MM.1S (cell line): Measurements from ENCODE around the gene S100A7.

ENCODE experiments used
- DNase-seq: peaks from one replicate; pipeline ENCODE4 v3.0.0-alpha.2; 2015
- H2AFZ ChIP-seq: fragments of 300-600 bp; sonication (generic); 2 replicates; pipeline ENCODE4 v1.6.0; 2016; ENCODE audit warnings: antibody characterized with exemption, low read length
- H3F3A ChIP-seq: fragments of 300-600 bp; sonication (generic); 2 replicates; pipeline ENCODE4 v1.6.1; 2016; ENCODE audit warnings: mild to moderate bottlenecking, antibody characterized with exemption, low read length, moderate library complexity, mixed read lengths; ENCODE audit not compliant: insufficient read depth
- H3K27ac ChIP-seq: fragments of 300-600 bp; sonication (generic); 2 replicates; pipeline ENCODE4 v1.5.1; 2016; ENCODE audit warnings: mild to moderate bottlenecking, low read length
- H3K27me3 ChIP-seq: fragments of 300-600 bp; sonication (generic); replicated peaks from 2 replicates; pipeline ENCODE4 v1.6.0; 2016; ENCODE audit warnings: low read length; ENCODE audit not compliant: insufficient read depth
- H3K36me3 ChIP-seq: fragments of 300-600 bp; sonication (generic); replicated peaks from 2 replicates; pipeline ENCODE4 v1.6.1; 2016; ENCODE audit warnings: mild to moderate bottlenecking, low read length, mixed read lengths; ENCODE audit not compliant: insufficient read depth
- H3K4me1 ChIP-seq: fragments of 300-600 bp; sonication (generic); 2 replicates; pipeline ENCODE4 v1.6.1; 2016; ENCODE audit warnings: low read length, mixed read lengths
- H3K4me2 ChIP-seq: fragments of 300-600 bp; sonication (generic); 2 replicates; pipeline ENCODE4 v1.6.0; 2016; ENCODE audit warnings: low read depth, low read length
- H3K4me3 ChIP-seq: fragments of 300-600 bp; sonication (generic); 2 replicates; pipeline ENCODE4 v1.5.1; 2016; ENCODE audit warnings: low read length, mixed read lengths
- H3K79me2 ChIP-seq: fragments of 300-600 bp; sonication (generic); 2 replicates; pipeline ENCODE4 v1.6.1; 2016; ENCODE audit warnings: mixed run types, low read length, mixed read lengths
- H3K9ac ChIP-seq: fragments of 300-600 bp; sonication (generic); 2 replicates; pipeline ENCODE4 v1.6.1; 2016; ENCODE audit warnings: low read length, mixed read lengths
- H3K9me2 ChIP-seq: fragments of 300-600 bp; sonication (generic); replicated peaks from 2 replicates; pipeline ENCODE4 v1.6.1; 2016; ENCODE audit warnings: mild to moderate bottlenecking, low read length, mixed read lengths; ENCODE audit not compliant: insufficient read depth
- H3K9me3 ChIP-seq: fragments of 300-600 bp; sonication (generic); replicated peaks from 2 replicates; pipeline ENCODE4 v1.6.1; 2016; ENCODE audit warnings: mild to moderate bottlenecking, low read length, mixed read lengths; ENCODE audit not compliant: insufficient read depth
- H4K20me1 ChIP-seq: fragments of 300-600 bp; sonication (generic); 2 replicates; pipeline ENCODE4 v1.6.1; 2016; ENCODE audit warnings: mild to moderate bottlenecking, low read length, moderate library complexity, mixed read lengths; ENCODE audit not compliant: insufficient read depth
- EZH2 ChIP-seq: fragments of 300-600 bp; sonication (generic); optimal IDR thresholded peaks from 2 replicates; pipeline ENCODE3; 2017; ENCODE audit warnings: low read depth, mild to moderate bottlenecking, antibody characterized with exemption, low read length, mixed read lengths
- EZH2phosphoT487 ChIP-seq: fragments of 300-600 bp; sonication (generic); IDR thresholded peaks from 2 replicates; pipeline ENCODE4 v1.6.1; 2018; ENCODE audit warnings: antibody characterized with exemption, low read length
- TF ChIP-seq, protein P1 (sequence below): fragments of 300-600 bp; sonication (generic); IDR thresholded peaks from 2 replicates; pipeline ENCODE4 v1.5.1; 2016; ENCODE audit warnings: antibody characterized with exemption, low read length, mixed read lengths

Gene S100A7

DNA sequence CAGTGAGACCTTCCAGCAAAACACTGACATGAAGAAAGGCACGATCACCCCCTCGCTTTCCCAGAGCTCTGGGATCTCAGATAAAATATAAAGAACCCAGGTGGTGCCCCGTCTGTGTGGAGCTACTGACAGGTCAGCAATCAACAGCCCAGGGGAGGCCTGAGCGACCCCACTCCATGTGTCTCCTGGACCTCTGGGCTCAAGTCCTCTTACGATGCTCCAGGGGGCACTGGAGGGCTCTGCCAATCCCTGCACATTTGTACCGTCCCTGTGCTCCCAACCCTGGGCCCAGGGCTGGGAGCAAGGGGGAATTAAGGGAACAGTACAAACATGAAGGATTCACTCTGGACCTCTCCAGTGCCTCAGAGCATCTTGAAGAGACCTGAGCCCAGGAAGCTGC is 31.7 kb downstream of the S100A7 start:
- Histone ChIP-seq H4K20me1 (no peaks in the 10 kb centered on the region), H3F3A (no peaks in the 10 kb centered on the region), H3K4me2 (no peak overlapping the region), H3K27ac (no peak overlapping the region), H3K4me1 (no peaks in the 10 kb centered on the region), H3K27me3 (peaks cover 27% of the 10 kb centered on the region; the same call in 1 of the 2 replicates), H3K79me2 (no peaks in the 10 kb centered on the region), H3K36me3 (no peaks in the 10 kb centered on the region), H3K9ac (no peak overlapping the region), H3K4me3 (no peak overlapping the region), H3K9me2 (no peaks in the 10 kb centered on the region), H3K9me3 (no peaks in the 10 kb centered on the region), H2AFZ (no peak overlapping the region)
- no peak for DNase-seq
- TF ChIP-seq EZH2 = no peak
- TF ChIP-seq, protein P1, sequence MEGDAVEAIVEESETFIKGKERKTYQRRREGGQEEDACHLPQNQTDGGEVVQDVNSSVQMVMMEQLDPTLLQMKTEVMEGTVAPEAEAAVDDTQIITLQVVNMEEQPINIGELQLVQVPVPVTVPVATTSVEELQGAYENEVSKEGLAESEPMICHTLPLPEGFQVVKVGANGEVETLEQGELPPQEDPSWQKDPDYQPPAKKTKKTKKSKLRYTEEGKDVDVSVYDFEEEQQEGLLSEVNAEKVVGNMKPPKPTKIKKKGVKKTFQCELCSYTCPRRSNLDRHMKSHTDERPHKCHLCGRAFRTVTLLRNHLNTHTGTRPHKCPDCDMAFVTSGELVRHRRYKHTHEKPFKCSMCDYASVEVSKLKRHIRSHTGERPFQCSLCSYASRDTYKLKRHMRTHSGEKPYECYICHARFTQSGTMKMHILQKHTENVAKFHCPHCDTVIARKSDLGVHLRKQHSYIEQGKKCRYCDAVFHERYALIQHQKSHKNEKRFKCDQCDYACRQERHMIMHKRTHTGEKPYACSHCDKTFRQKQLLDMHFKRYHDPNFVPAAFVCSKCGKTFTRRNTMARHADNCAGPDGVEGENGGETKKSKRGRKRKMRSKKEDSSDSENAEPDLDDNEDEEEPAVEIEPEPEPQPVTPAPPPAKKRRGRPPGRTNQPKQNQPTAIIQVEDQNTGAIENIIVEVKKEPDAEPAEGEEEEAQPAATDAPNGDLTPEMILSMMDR = no peak

DNA sequence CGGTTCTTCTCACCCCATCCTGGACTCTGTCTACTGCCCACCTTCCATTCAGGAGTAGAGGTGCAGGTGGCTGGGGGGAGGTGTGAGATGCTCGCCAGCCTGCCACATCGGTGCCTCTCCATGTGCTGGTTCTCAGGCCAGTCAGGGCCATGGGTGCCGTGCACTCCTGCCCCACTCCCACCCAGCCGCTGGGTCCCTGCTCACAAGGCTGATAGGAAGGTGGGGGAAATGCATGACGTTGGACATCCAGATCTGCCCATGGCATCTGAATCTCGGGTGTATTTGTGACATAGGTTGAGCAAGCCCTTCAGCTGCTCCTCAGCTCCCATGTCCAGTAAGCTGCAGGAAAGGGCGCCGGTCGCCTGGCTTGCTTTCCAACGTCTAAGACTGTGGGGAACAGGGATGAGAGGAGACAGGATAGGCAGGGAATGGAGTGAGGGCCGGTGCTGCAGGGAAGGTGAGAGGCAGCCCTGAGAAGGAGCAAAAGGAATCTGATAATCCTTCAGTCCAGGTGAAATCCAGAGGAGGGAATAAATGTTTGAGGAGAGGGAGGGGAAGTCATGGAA is 32.3 kb downstream of the S100A7 start:
- Histone ChIP-seq H3K4me2 (no peak overlapping the region), H3K9me3 (no peaks in the 10 kb centered on the region), H3K9ac (no peak overlapping the region), H3F3A (no peaks in the 10 kb centered on the region), H3K79me2 (no peaks in the 10 kb centered on the region), H3K36me3 (no peaks in the 10 kb centered on the region), H2AFZ (no peak overlapping the region), H3K27ac (no peak overlapping the region), H3K4me1 (no peaks in the 10 kb centered on the region), H4K20me1 (no peaks in the 10 kb centered on the region), H3K4me3 (no peak overlapping the region), H3K9me2 (no peaks in the 10 kb centered on the region), H3K27me3 (peaks cover 29% of the 10 kb centered on the region; the same call in 1 of the 2 replicates)
- DNase-seq = peak; percentile 1
- TF ChIP-seq EZH2 = no peak
- no peak for TF ChIP-seq EZH2phosphoT487
- TF ChIP-seq, protein P1 = no peak

DNA sequence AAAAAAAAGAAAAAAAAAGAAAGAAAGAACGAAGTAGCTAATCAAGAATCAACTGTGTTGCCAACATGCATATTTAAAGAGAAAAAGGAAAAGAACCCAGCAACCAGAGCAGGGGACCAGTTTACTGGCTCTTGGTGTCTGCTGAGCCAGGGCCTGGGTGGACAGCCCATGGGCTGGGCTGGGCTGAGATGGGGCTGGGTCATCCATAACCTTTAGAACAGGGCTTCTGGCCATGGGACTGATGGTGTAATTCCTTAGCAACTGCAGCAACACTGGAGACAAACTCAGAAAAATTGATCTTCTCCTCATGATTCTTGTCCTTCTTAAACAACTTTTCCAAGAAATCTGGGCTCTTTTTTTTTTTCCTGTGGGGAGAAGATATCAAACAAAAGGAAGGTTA is 33.6 kb downstream of the S100A7 start:
- TF ChIP-seq EZH2phosphoT487 (no peak), EZH2 (no peak)
- TF ChIP-seq, protein P1 = no peak

More for the DNA sequence above, 33.6 kb downstream of the S100A7 start:
- no peak for DNase-seq
- H3K79me2 ChIP-seq = no peaks in the 10 kb centered on the region
- no peak overlapping the region for H3K4me2 ChIP-seq
- no peaks in the 10 kb centered on the region for H4K20me1 ChIP-seq
- no peak overlapping the region for H3K27ac ChIP-seq
- no peak overlapping the region for H3K4me3 ChIP-seq
- H3K27me3 ChIP-seq = peaks cover 29% of the 10 kb centered on the region; the same call in 1 of the 2 replicates
- no peaks in the 10 kb centered on the region for H3K4me1 ChIP-seq
- no peaks in the 10 kb centered on the region for H3F3A ChIP-seq
- no peaks in the 10 kb centered on the region for H3K9me3 ChIP-seq
- H3K9ac ChIP-seq = no peak overlapping the region
- no peak overlapping the region for H2AFZ ChIP-seq
- H3K36me3 ChIP-seq = no peaks in the 10 kb centered on the region
- H3K9me2 ChIP-seq = no peaks in the 10 kb centered on the region
